Measurements from ENCODE around the gene VRK3.

- TF ChIP-seq CTCF (IDR thresholded peaks at IDR 0.05) (no peak), POLR2AphosphoS5 (IDR thresholded peaks at IDR 0.05) (no peak)
Measured at GRCh38 chr19:49930483-49931011, 94.6 kb downstream of the VRK3 start.
